ENCODE measurements around the gene SYP. TPM values are rescaled to one million over a fixed set of nuclear protein-coding genes. Genes with fewer than 3 reads are reported as not detected.

Gene SYP
- total RNA-seq, 2 experiments from 2014 or later: 0.79 to 2.9 TPM

DNA sequence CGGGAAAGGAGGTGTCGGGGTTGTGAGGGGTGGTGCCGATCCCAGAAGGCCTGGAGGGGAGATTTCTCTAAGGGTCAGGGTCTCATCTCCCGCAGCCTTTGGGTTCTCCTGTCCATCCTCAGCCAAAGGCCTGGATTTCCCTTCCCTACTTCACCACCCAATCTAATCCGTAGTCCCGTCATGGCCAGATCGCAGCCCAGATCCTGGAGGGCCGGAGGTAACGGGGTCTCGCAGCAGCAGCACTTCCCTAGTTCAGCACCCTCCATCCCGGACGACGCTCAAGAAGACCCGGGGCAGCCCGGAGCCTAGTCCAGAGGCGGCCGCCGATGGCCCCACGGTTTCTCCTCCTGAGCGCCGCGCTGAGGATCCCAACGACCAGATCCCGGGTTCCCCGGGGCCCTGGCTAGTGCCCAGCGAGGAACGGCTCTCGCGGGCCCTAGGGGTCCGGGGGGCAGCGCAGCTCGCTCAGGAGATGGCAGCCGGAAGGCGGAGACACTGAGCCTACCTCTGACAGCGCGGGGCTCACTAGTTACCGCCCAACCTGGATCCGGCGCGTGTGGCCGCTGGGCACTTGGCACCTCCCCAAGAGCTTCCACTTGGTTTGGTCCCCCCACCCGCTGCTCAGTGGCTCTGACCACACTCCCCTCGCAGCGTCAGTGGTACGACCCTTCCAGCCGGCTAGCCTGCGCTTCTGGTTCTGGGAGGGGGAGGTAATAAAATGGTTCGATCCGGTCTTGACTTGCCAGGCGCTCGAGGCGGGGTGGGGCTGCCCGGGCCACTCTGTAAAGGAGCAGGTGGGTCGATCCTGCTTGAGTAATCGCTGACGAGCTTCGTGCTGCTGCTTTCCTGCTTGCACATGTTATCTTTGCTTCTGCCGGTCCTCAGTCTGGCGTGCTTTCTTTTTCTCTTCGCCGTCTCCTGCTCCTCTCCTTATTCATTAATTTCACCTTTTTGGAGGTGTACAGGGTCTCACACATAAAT is 33.8 kb downstream of the SYP start:
- no TSS peak for BruUV-seq (replicated peaks)

DNA sequence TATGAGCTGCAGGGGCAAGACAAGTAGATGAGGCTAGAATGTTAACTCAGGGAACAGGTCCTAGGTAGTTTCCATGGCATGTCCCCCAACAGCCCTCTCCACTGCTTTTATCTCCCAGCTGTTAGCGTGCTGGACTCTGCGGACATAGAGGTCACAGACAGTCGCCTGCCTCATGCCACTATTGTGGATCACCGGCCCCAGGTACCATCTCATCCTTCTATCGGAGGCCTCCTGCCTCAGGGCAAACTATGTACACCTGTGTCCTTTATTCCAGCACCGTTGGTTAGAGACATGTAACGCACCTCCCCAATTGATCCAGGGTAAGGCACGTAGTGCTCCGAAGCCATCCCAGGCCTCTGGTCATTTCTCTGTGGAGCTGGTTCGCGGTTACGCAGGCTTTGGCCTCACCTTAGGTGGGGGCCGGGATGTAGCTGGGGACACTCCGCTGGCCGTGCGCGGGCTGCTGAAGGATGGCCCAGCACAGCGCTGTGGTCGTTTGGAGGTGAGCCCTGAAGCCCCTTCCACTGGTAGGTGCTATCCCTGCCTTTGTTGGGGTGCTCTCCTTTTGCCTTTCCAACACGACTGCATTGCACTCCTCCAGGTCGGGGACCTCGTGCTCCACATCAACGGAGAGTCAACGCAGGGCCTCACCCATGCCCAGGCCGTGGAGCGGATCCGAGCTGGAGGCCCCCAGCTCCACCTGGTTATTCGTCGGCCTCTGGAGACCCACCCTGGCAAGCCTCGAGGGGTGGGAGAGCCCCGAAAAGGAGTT is 35.2 kb downstream of the SYP start:
- DNase-seq (ENCODE audit: low spot score): no peak
- peak overlapping the region; percentile 87 for H3K4me2 ChIP-seq (ENCODE audit: low read length)
- peak overlapping the region; percentile 63 for H3K4me3 ChIP-seq (ENCODE audit: low read depth, low read length, poor library complexity, severe bottlenecking)
- H3K36me3 ChIP-seq (ENCODE audit: insufficient read depth, low read length): no peaks in the 10 kb centered on the region
- peaks cover 45% of the 10 kb centered on the region for H3K4me1 ChIP-seq (ENCODE audit: insufficient read depth, low read length, poor library complexity, severe bottlenecking)
- H3K9me3 ChIP-seq (ENCODE audit: low read length): no peaks in the 10 kb centered on the region
- ChIA-PET CTCF (ENCODE audit: unreplicated experiment) (interaction anchor here (1.2 kb wide), 1 partner anchor 9 kb away, joined by 4 read pairs; no protein-coding TSS in a partner anchor), POLR2A (no interaction called here)
- no peaks in the 10 kb centered on the region for H3K79me2 ChIP-seq (ENCODE audit: insufficient read depth, low read depth, low read length)
- intact Hi-C loops (cut with micrococcal nuclease; ENCODE audit: unreplicated experiment): loop anchor here (5.0 kb wide), 1 partner anchor 42 kb away; the partner anchor contains the start of gene GPKOW
- H2AFZ ChIP-seq (ENCODE audit: low read length): peak overlapping the region; percentile 77; the same call in 1 of the 2 replicates
- H3K9me2 ChIP-seq (ENCODE audit: insufficient read depth, low read length): no peaks in the 10 kb centered on the region
- no TSS peak for BruUV-seq (replicated peaks)
- H3K27ac ChIP-seq (ENCODE audit: low read depth, low read length, poor library complexity, severe bottlenecking): peak overlapping the region; percentile 24
- TF ChIP-seq EZH2phosphoT487 (IDR thresholded peaks at IDR 0.05; ENCODE audit: borderline replicate concordance, low read depth, low read length): no peak
- TF ChIP-seq, protein P1, sequence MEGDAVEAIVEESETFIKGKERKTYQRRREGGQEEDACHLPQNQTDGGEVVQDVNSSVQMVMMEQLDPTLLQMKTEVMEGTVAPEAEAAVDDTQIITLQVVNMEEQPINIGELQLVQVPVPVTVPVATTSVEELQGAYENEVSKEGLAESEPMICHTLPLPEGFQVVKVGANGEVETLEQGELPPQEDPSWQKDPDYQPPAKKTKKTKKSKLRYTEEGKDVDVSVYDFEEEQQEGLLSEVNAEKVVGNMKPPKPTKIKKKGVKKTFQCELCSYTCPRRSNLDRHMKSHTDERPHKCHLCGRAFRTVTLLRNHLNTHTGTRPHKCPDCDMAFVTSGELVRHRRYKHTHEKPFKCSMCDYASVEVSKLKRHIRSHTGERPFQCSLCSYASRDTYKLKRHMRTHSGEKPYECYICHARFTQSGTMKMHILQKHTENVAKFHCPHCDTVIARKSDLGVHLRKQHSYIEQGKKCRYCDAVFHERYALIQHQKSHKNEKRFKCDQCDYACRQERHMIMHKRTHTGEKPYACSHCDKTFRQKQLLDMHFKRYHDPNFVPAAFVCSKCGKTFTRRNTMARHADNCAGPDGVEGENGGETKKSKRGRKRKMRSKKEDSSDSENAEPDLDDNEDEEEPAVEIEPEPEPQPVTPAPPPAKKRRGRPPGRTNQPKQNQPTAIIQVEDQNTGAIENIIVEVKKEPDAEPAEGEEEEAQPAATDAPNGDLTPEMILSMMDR (conservative IDR thresholded peaks at IDR 0.05; ENCODE audit: low read length): no peak
- H4K20me1 ChIP-seq (ENCODE audit: insufficient read depth, low read length): no peaks in the 10 kb centered on the region

More for the DNA sequence above, 33.8 kb downstream of the SYP start:
- Histone ChIP-seq H3K36me3 (ENCODE audit: insufficient read depth, low read length) (no peaks in the 10 kb centered on the region), H2AFZ (ENCODE audit: low read length) (peak overlapping the region; percentile 31; the same call in 1 of the 2 replicates), H3K4me1 (ENCODE audit: insufficient read depth, low read length, poor library complexity, severe bottlenecking) (peaks cover 45% of the 10 kb centered on the region), H3K9me2 (ENCODE audit: insufficient read depth, low read length) (no peaks in the 10 kb centered on the region), H3K79me2 (ENCODE audit: insufficient read depth, low read depth, low read length) (no peaks in the 10 kb centered on the region), H4K20me1 (ENCODE audit: insufficient read depth, low read length) (no peaks in the 10 kb centered on the region), H3K27ac (ENCODE audit: low read depth, low read length, poor library complexity, severe bottlenecking) (peak overlapping the region; percentile 83), H3K9me3 (ENCODE audit: low read length) (no peaks in the 10 kb centered on the region), H3K4me3 (ENCODE audit: low read depth, low read length, poor library complexity, severe bottlenecking) (peak overlapping the region; percentile 62), H3K4me2 (ENCODE audit: low read length) (peak overlapping the region; percentile 87)
- intact Hi-C loops (cut with micrococcal nuclease; ENCODE audit: unreplicated experiment): loop anchor here (2.0 kb wide), 1 partner anchor 25 kb away; no protein-coding TSS in a partner anchor
- ChIA-PET POLR2A (interaction anchor here (0.5 to 2.1 kb wide), 5 partner anchors 11 to 200 kb away, joined by 3 to 4 read pairs (median 3); no protein-coding TSS in a partner anchor), CTCF (ENCODE audit: unreplicated experiment) (interaction anchor here (0.7 to 2.6 kb wide), 3 partner anchors 10 to 25 kb away, joined by 3 to 9 read pairs (median 8); partner anchors contain the start of gene PRICKLE3)
- DNase-seq (ENCODE audit: low spot score): peak; percentile 88
- no peak for TF ChIP-seq EZH2phosphoT487 (IDR thresholded peaks at IDR 0.05; ENCODE audit: borderline replicate concordance, low read depth, low read length)
- TF ChIP-seq, protein P1 (conservative IDR thresholded peaks at IDR 0.05; ENCODE audit: low read length): peak; percentile 47

All from OCI-LY7 (cell line).